ENCODE data around the gene VEPH1. TPM values are rescaled to one million over a fixed set of nuclear protein-coding genes. Genes with fewer than 3 reads are reported as not detected.

The VEPH1 gene
- total RNA-seq, 4 donors from 2014 or later = 0.30 to 6.1 (median 0.76) TPM

DNA sequence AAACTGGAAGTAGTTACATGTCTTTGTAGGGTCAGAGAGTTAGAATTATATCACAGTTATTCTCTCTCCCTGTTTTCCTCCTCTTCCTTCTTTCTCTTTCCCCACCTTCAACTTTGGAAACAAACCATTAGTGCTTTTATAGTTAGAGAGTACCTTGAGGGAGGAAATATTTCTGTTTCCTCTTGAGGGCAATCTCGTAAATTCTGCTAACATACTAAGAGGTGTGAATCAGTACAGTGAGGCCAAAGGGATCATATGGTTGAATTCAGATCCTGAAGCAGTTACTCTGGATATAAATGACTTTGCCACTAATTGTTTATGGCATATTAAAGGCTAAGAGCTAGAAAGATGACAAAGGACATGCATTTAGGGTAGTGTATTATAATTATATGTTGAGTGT is 283.0 kb downstream of the VEPH1 start:
- Histone ChIP-seq H3K4me3 (no peak overlapping the region), H3K4me1 (no peaks in the 10 kb centered on the region), H3K36me3 (no peaks in the 10 kb centered on the region), H3K27me3 (no peaks in the 10 kb centered on the region), H3K27ac (no peak overlapping the region), H3K9me3 (no peaks in the 10 kb centered on the region)
- TF ChIP-seq EP300 (IDR thresholded peaks at IDR 0.05) (no peak), POLR2A (IDR thresholded peaks at IDR 0.05) (no peak)
- TF ChIP-seq, protein P1, sequence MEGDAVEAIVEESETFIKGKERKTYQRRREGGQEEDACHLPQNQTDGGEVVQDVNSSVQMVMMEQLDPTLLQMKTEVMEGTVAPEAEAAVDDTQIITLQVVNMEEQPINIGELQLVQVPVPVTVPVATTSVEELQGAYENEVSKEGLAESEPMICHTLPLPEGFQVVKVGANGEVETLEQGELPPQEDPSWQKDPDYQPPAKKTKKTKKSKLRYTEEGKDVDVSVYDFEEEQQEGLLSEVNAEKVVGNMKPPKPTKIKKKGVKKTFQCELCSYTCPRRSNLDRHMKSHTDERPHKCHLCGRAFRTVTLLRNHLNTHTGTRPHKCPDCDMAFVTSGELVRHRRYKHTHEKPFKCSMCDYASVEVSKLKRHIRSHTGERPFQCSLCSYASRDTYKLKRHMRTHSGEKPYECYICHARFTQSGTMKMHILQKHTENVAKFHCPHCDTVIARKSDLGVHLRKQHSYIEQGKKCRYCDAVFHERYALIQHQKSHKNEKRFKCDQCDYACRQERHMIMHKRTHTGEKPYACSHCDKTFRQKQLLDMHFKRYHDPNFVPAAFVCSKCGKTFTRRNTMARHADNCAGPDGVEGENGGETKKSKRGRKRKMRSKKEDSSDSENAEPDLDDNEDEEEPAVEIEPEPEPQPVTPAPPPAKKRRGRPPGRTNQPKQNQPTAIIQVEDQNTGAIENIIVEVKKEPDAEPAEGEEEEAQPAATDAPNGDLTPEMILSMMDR (IDR thresholded peaks at IDR 0.05) = no peak
- WGBS, 2 donors = 41 to 58% methylated on average over 1 of the region's 1 CpG
- DNase-seq (ENCODE audit: low spot score in 2 of 2) = no peak

DNA sequence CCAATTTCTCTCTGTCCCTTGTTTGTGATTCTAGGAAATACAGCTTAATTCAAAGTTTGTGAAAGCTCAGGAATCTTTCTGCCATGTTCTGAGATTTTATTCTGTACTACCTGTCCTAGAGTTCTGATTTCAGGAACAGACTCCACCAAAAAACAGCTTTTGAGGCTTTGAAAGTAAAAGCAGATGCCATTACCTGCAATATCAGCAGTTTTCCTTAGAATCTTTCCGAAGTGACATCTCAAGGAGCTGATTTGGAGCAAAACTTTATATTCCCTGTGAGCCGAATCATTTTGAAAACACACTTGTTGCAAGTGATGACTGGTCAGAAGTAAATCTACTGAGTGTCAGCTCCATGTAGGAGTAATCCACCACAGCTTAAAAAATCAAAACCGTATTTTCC is 284.0 kb downstream of the VEPH1 start:
- Histone ChIP-seq H3K4me3 (no peak overlapping the region), H3K27ac (no peak overlapping the region), H3K9me3 (no peaks in the 10 kb centered on the region), H3K27me3 (no peaks in the 10 kb centered on the region), H3K36me3 (no peaks in the 10 kb centered on the region), H3K4me1 (no peaks in the 10 kb centered on the region)
- no peak for TF ChIP-seq POLR2A (IDR thresholded peaks at IDR 0.05)
- TF ChIP-seq, protein P1 (IDR thresholded peaks at IDR 0.05) = no peak
- no peak for TF ChIP-seq EP300 (IDR thresholded peaks at IDR 0.05)
- DNase-seq (ENCODE audit: low spot score in 2 of 2) = no peak
- 78 to 89% methylated on average over 3 of the region's 3 CpGs for WGBS, 2 donors

Other genes starting within 250 kb of the VEPH1 start
- 100 to 1,000 TPM in 1 of 4 donors, 10 to 100 TPM in 2, 1 to 10 TPM in 1; 9.0 to 118 (median 12.2) TPM for gene PTX3, start 66.6 kb downstream of the VEPH1 start, total RNA-seq

Measured in tibial nerve (tissue), 4 donors.